GM18907 (cell line): Measurements from ENCODE around the gene KRT33A.
"Not testable (repeated sequence)": the region's sequence is repeated elsewhere in the genome, so short reads cannot be mapped to it uniquely, and the experiment has no call there.

Experiments
- ATAC-seq: cut with Tn5 transposase; IDR thresholded peaks from one replicate; pipeline ENCODE4 v1.9.1; 2021; ENCODE audit warnings: mild to moderate bottlenecking, moderate library complexity; ENCODE audit not compliant: unreplicated experiment

Gene KRT33A

DNA sequence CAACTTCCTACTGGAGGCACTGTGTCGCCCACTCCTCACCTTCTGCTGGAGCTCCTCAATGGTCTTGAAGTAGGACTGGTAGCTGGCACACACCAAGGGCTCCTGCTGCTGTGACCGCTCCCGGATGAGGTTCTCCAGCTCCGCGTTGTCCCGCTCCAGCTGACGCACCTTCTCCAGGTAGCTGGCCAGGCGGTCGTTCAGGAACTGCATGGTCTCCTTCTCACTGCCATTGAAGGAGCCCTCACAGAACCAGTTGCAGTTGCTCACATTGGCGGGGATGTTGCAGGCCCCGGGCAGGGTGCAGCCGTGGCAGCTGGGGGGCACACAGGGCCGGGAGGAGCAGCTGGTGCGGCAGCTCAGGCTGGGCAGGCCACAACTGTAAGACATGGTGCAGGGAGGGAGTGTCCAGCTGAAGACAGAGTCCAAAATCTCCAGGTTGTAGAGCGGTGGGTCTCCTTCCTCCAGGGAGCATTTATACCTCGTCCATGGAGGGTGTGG, at the start of gene KRT33A:
KRT33A (minus strand) TSS at position 448 of the 498 bp plus-strand sequence; CDS start at position 387, 61 bp downstream.
- not testable (repeated sequence) for ATAC-seq

DNA sequence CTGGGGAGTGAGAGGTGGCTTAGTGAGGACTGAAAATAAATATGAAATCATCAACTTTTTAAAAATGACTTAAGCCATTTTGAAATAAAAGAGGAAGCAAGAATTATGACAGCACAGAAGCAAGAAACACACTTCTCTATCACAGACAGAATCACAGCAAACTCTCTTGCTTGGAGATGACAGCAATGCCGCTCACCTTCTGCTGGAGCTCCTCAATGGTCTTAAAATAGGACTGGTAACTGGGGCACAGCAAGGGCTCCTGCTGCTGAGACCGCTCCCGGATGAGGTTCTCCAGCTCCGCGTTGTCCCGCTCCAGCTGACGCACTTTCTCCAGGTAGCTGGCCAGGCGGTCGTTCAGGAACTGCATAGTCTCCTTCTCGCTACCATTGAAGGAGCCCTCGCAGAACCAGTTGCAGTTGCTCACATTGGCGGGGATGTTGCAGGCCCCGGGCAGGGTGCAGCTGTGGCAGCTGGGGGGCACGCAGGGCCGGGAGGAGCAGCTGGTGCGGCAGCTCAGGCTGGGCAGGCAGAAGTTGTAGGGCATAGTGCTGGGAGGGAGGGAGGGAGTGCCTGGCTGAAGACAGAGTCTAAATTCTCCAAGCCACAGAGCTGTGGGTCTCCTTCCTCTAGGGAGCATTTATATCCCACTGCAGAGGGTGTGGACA, 46.5 kb upstream of the KRT33A start, which contains the start of gene KRT31:
KRT31 (minus strand) TSS at position 613 of the 665 bp plus-strand sequence; CDS start at position 544, 69 bp downstream.
- no peak for ATAC-seq

DNA sequence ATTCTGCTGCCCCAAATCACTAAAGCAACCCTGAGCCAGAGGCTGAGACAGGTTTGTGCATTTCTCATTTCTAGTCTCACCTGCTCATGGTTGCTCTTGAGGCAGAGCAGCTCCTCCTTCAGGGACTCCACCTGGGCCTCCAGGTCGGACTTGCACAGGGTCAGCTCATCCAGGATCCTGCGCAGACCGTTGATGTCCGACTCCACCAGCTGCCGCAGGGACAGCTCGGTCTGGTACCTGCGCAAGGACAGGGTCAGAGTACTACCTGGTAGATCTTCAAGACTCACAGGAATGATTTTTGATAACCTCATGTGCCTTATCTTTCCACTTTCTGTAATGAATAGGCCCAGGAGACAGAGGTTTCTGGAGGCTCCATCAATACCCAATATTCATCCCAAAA, 45.7 kb upstream of the KRT33A start:
- no peak for ATAC-seq

DNA sequence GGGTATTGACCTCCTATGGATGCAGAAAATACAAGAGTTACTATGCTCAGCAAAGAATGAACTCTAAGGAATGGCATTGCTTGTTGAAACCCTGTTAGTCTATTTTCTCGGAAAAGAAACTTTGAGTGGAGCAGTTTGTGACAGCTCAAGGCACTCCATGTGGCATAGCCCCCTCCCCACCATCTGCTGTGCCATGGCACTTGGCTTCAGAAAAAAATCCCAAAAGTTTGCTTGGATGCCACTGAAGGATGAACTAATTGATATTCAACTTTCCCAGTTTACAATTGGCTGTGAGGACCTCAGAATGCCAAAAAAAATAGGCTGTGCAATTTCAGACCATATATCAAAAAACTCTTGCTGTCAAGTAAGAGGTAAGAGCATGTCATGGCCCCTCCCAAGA, 45.0 kb upstream of the KRT33A start:
- ATAC-seq, result no peak

DNA sequence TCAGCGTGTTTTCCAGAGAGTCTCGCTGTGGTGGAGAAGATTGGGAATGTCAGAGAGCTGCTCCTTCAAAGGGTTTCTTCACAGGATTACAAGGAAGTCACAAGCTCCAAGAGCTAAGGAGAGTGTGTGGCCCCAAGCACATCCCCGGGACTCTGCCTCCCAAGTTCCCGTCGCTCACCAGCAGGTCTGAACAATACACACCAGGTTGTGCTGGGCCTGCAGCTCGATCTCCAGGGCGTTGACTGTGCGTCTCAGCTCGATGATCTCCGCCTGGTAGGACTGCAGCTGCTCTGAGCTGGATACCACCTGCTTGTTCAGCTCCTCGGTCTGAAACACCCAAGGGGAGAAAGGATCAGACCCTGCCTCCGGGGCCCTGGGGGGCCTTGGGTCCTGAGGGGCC, 44.4 kb upstream of the KRT33A start:
- not testable (repeated sequence) for ATAC-seq

DNA sequence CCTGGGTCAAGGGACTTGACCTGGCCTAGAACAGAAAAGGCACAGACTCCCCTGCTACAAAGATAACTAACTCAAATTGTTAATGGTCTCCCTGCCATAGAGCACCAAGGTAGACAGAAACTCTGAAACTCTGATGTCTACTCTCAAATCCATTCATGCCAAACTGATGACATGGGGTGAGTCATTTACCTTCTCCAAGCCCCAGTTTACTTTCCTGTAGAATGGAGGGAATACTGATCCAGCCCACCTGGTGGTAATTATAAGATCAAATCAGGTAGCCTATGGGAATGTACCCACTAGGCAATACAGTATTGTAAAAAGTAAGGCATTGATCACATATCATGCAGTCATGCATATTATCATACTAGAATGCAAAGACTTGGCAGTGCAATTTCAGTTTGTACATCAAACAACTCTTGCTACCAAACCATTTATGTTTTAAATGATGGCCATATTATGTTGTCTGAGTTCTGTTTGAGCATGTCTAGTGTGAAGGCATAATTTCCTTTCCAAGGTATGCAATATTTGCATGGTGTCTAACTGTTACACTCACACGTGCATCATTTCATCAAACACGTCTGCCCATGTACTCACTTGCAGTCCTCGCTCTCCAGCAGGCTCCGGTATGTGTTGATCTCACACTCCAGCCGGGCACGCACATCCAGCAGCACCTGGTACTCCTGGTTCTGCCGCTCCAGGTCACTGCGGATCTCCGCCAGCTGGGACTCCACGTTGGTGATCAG, 43.8 kb upstream of the KRT33A start:
- no peak for ATAC-seq

DNA sequence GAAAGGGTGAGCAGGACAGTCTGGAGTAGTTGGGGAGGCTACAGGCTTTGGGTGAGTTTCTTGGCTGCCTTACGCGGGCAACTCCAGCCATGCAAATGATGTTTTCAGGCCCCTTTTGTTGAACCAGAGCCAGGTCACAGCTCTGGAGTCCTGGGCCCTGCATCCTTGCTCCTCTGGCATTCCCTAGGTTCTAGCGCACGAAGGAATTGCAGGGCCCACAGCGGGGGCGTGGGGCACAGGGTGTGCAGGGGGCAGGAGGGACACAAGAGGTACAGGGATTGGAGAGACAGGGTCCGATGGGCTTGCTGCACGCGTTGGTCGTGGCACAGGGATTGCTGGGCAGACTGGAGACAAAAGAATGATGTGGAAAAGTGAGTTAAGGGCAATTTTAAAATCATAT, 43.2 kb upstream of the KRT33A start:
- ATAC-seq, result no peak

DNA sequence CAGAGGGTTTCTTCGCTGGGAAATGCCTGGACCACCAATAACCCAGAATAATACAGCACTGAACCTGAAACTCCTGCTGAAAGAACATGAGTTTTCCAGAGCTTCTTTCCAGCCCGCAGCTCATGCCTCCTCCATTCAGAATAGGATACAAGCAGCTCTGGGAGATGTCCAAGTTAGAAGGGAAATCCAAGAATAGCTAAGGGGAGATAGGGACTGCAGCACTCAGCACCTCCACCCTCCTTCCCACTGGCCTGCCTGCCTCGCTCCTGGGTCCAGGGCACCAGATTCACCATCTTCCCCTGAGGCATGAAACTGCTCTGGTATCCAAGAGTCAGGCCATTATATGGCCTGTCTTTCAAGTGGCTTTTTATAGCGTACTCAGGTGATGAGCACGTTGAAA, 42.7 kb upstream of the KRT33A start:
- ATAC-seq, result no peak

DNA sequence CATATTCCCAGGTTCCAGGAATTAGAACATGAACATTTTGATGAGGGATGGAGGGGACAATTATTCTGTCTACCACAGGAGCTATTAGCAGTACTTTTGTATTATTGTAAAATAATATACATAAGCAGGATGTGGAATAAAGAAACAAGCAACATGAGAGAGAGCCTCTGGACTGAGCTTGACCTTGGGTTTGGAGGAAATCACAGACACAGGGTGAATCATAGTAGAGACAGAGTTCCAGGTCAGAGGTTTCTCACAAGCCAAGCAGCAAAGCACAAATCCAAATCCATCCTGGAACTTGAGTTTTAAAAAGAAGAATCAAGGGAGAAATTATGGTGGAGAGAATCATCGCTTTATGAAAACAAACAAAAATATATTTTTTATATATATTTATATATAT, 41.6 kb upstream of the KRT33A start:
- ATAC-seq, result no peak

DNA sequence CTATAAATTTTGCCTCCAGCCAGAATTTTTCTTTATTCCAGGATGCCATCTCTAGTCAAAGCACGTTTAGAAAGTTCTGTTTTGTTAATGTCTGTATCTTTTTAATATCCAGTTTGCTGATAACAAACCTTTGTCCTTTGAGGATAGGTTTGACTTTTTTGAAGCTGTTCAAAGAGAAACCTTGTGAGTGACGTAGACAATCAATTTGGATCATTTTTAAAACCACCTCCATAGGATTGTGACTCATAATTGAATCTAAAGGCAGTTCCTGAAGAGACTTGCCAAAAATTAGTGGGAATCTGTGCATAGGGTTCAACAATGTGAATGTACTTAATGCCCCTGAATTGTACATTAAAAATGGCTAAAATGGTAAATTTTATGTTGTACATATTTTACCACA, 40.9 kb upstream of the KRT33A start:
- no peak for ATAC-seq

DNA sequence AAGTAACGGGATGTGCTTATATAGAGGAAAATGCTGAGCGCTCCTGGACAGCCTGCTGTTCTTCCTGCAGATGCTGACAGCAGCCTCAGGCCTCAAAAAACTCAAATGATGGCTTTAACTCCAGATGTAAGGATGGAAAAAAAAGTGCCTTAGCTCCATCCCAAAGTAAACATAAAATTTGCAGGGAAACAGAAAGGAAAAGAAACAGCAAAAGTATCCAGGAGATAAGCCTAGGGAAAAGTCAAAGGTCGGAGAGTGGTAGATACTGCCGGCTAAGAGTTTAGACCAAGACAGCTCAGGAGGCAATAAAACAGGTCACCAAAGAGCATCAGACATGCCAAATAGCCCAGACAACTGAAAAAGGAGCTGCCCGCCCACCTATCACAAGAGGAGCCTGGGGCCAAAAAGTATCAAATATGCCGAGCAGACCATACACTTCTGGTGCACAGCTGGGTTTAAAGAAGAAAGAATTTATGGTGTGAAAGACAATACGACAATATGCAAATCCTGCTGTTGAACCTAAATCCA, 39.8 kb upstream of the KRT33A start:
- ATAC-seq, result no peak

DNA sequence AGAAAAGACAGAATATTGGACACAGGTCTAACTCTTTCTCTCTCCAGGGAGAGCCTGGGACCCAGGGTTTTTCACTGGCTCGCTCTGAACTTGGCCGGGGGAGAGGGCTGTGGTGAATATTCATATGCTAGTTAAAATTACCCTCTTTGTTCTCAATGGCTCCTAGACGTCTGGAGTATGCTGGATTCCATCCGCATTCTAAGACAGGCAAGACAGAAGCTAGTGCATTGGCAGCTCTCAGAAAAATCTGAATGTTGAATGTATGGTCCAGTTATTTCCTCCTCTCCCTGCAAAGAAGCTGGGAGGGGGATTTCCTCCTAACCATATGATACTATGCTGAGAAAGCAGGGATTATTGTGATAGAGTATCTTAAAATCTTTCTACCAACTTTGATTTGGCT, 37.0 kb upstream of the KRT33A start:
- no peak for ATAC-seq

DNA sequence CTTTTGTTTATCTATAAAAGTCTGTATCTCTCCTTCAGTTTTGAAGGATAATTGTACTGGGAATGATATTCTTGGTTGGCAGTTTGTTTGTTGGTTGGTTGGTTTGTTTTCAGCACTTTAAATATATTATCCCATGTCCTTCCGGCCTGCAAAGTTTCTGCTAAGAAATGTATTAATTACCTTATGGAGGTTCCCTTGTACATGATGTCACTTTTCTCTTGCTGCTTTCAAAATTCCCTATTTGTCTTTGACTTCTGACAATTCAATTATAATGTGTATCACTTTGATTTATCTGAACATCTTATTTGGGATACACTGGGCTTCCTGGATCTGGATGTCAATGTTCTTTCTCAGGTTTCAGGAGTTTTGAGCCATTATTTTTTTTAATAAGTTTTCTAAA, 35.6 kb upstream of the KRT33A start:
- ATAC-seq, result no peak

DNA sequence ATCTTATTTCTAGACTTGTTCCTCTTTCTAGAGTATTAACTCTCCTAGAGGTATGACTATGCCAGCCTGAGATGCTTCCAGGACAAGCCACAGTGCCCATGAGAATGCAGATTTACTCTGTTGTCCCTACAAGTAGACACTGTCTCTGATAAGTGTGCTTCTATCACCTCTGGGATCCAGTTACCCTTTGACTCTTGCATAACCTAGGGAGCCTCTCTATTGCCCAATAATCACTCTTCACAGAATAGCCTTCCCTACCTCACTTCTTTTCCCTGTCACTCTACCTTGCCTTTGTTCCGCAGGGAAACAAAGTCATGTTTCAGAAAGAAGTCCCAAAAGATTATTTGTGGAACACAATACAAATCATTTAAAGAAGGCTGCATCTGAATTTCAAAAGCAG, 33.1 kb upstream of the KRT33A start:
- ATAC-seq, result no peak

DNA sequence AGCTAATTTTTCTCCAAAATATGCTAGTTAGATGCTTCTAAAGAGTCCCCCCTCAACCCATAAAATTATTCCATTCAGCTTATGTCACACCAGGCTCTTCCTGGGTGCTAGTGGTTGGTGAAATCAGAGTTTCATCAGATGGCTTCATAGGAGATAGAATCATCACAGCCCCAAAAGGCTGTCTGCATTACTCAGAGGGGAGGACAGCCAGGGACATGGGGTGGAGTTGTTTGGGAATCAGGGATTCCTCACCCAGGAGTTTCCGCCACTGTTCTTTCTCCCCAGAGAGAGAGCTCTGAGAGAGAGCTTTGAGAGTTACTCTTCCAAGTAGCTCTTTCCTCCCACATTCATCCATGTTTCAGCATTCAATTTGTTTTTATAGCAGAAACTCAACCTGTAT, 31.8 kb upstream of the KRT33A start:
- ATAC-seq, result no peak

DNA sequence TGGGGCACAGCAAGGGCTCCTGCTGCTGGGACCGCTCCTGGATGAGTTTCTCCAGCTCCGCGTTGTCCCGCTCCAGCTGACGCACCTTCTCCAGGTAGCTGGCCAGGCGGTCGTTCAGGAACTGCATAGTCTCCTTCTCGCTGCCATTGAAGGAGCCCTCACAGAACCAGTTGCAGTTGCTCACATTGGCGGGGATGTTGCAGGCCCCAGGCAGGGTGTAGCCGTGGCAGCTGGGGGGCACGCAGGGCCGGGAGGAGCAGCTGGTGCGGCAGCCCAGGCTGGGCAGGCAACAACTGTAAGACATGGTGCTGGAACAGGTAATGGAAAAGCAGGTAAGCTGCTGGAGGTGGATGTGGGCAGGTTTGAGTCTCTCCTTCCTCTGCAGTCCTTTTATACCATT, 31.3 kb upstream of the KRT33A start, which contains the start of gene KRT34:
KRT34 (minus strand) TSS at position 364 of the 400 bp plus-strand sequence; CDS start at position 304, 60 bp downstream.
- ATAC-seq, result not testable (repeated sequence)

DNA sequence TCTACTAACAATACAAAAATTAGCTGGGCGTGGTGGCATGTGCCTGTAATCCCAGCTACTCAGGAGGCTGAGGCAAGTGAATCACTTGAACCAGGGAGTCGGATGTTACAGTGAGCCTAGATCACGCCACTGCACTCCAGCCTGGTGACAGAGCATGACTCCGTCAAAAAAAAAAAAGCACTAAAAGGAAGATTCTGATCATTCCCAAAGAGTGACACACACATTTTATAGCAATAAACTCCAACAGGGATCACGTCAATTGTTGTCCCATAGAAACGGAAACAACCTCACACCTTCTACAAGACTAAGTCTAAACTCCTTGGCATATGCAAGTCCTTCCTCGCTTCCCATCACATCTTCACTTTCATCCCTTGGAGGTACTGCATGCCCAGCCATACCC, 29.5 kb upstream of the KRT33A start:
- not testable (repeated sequence) for ATAC-seq

DNA sequence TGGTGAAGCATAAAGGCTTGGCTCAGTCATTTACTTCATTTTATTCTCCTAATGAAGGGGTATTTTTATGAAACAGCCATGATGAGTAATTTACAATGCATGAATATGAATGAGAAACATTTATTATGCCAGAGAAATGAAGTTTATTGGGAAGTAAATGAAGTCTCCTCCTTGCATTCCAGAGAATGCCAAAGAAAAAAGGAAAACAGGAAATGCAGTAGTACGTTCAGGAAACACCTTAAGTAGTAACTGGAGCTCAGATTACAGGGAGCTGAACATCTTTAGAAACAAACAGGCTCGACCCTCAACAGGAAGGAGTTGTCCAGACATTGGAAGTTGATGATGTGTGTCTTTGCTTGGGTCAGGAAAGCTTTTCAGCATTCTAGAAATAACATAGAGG, 26.9 kb upstream of the KRT33A start:
- no peak for ATAC-seq

DNA sequence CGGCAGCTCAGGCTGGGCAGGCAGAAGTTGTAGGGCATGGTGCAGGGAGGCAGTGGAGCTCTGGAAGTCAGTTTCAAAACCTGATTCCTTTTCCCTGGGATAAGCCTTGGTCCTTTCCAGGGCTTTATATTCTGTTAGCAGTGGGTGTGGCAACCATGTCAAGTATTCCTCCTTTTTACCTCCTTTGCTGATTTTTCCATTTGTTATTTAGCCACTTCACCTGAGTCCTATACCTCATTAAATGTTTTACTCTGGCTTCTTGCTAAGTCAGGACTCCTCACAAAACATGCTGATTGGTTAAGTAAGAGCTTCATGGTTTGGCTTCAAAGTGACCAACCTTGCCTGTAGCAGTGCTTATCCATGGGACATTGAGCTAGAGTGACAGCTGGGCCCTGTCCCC, 19.1 kb upstream of the KRT33A start, which contains the start of gene KRT33B:
KRT33B (minus strand) TSS at position 101 of the 400 bp plus-strand sequence; CDS start at position 38, 63 bp downstream.
- no peak for ATAC-seq

DNA sequence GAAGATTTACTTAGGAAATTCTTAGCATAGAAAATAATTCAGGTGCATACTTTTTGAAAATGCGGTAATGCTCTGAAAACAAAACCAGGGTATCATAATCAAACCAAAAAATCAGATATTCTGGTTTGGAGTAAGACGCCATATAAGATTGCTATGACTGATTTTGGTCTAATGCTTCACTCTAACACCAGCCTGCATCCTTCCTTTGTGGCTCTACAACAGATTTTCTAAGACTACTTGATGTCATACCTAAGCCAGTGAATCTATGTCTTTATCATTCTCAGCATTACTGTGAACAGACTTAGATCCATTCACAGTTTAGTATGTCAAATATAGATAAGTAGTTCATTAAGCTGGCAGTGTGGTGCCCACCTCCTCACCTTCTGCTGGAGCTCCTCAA, 18.4 kb upstream of the KRT33A start:
- ATAC-seq, result no peak

DNA sequence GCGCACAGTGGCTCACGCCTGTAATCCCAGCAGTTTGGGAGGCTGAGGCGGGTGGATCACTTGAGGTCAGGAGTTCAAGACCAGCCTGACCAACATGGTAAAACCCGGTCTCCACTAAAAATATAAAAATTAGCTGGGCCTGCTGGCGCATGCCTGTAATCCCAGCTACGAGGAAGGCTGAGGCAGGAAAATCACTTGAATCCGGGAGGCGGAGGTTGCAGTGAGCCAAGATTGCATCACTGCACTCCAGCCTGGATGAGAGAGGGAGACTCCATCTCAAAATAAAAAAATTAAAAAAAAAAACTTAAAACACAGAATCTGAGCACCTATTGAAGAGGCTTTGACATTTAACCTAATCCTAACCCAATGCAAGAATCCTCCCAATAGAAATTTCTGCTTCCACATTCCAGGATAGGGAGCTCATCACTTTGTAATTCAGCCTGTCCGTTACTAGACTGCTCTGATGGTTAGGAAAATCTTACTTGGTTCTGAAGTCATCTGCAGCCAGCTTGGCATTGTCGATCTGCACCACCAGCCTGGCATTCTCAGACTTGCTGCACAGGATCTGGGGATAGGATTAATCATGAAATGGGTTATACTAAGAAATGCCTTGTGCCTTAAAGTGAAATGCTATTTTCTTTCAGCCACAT, 16.9 kb upstream of the KRT33A start:
- ATAC-seq, result no peak
